Neural cell (in vitro differentiated cells): Measurements from ENCODE around the gene DCUN1D2.

Experiments used
- EP300 ChIP-seq: fragments of 450-650 bp; conservative IDR thresholded peaks from 2 replicates; pipeline ENCODE4 v1.6.1; 2014; ENCODE audit warnings: antibody characterized with exemption, mild to moderate bottlenecking, moderate library complexity; ENCODE audit not compliant: poor library complexity, severe bottlenecking
- EZH2 ChIP-seq: fragments of 200-600, 300-800 bp; shearing (Covaris generic), sonication (generic); IDR thresholded peaks from 2 replicates; pipeline ENCODE4 v1.6.1; 2014; ENCODE audit warnings: antibody characterized with exemption, low read length, borderline replicate concordance, mild to moderate bottlenecking; ENCODE audit not compliant: insufficient read depth, poor library complexity, severe bottlenecking
- POLR2AphosphoS5 ChIP-seq: IDR thresholded peaks from 2 replicates; pipeline ENCODE4 v1.6.1; 2012
- RAD21 ChIP-seq: fragments of 450-650 bp; conservative IDR thresholded peaks from 2 replicates; pipeline ENCODE4 v1.6.1; 2014; ENCODE audit warnings: antibody characterized with exemption, mild to moderate bottlenecking, moderate library complexity
- SMC3 ChIP-seq: fragments of 450-650 bp; conservative IDR thresholded peaks from 2 replicates; pipeline ENCODE4 v1.6.1; 2014; ENCODE audit warnings: antibody characterized with exemption, mild to moderate bottlenecking, moderate library complexity; ENCODE audit not compliant: poor library complexity
- TF ChIP-seq, protein P1 (sequence below): fragments of 450-650 bp; IDR thresholded peaks from 2 replicates; pipeline ENCODE4 v1.5.1; 2014; ENCODE audit warnings: antibody characterized with exemption, mild to moderate bottlenecking, moderate library complexity; ENCODE audit not compliant: poor library complexity, severe bottlenecking

DNA sequence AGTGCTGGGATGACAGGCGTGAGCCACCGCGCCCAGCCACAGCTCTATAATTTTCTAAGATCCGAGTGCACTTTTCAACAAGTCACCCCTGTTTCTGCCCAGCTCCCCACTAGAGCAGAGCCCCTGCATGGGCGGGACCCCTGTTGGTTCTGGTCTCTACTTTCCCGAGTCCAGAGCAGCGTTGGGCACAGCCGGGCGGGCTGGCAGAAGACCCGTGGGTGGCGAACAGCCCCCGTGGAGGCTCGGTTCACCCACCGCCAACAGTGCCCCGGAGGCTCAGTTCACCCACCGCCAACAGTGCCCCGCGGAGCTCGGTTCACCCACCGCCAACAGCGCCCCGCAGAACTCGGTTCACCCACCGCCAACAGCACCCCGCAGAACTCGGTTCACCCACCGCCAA, 78.1 kb downstream of the DCUN1D2 start:
- TF ChIP-seq, protein P1, sequence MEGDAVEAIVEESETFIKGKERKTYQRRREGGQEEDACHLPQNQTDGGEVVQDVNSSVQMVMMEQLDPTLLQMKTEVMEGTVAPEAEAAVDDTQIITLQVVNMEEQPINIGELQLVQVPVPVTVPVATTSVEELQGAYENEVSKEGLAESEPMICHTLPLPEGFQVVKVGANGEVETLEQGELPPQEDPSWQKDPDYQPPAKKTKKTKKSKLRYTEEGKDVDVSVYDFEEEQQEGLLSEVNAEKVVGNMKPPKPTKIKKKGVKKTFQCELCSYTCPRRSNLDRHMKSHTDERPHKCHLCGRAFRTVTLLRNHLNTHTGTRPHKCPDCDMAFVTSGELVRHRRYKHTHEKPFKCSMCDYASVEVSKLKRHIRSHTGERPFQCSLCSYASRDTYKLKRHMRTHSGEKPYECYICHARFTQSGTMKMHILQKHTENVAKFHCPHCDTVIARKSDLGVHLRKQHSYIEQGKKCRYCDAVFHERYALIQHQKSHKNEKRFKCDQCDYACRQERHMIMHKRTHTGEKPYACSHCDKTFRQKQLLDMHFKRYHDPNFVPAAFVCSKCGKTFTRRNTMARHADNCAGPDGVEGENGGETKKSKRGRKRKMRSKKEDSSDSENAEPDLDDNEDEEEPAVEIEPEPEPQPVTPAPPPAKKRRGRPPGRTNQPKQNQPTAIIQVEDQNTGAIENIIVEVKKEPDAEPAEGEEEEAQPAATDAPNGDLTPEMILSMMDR = no peak
- no peak for TF ChIP-seq SMC3
- no peak for TF ChIP-seq EP300
- no peak for TF ChIP-seq RAD21
- no peak for TF ChIP-seq POLR2AphosphoS5
- no peak for TF ChIP-seq EZH2
